Trophoblast cell (in vitro differentiated cells and primary cell): ENCODE measurements around the gene TXN2.
A peak's percentile ranks its signal among the peaks of the same experiment; 100 is the strongest.

Experiments
- DNase-seq, 2 donors: peaks; one replicate each; pipeline ENCODE4 v3.0.0-alpha.2; 2016
- H2AFZ ChIP-seq: 2 replicates; pipeline ENCODE4 v1.6.1; 2013; ENCODE audit warnings: low read length, moderate library complexity, mild to moderate bottlenecking; ENCODE audit not compliant: insufficient read depth, poor library complexity
- H2AK5ac ChIP-seq: 2 replicates; pipeline ENCODE4 v1.6.1; 2013; ENCODE audit warnings: mild to moderate bottlenecking, low read length
- H2BK120ac ChIP-seq: 2 replicates; pipeline ENCODE4 v1.6.1; 2013; ENCODE audit warnings: low read length, mild to moderate bottlenecking, moderate library complexity; ENCODE audit not compliant: insufficient read depth, poor library complexity
- H2BK12ac ChIP-seq: 2 replicates; pipeline ENCODE4 v1.6.1; 2013; ENCODE audit warnings: mild to moderate bottlenecking, low read length, moderate library complexity
- H2BK5ac ChIP-seq: 2 replicates; pipeline ENCODE4 v1.6.1; 2013; ENCODE audit warnings: low read length, low read depth, moderate library complexity, mild to moderate bottlenecking; ENCODE audit not compliant: poor library complexity
- H3K14ac ChIP-seq: 2 replicates; pipeline ENCODE4 v1.6.1; 2013; ENCODE audit warnings: mild to moderate bottlenecking, low read length
- H3K18ac ChIP-seq: 2 replicates; pipeline ENCODE4 v1.6.1; 2013; ENCODE audit warnings: mild to moderate bottlenecking, low read length
- H3K23ac ChIP-seq: 2 replicates; pipeline ENCODE4 v1.6.1; 2013; ENCODE audit warnings: low read length
- H3K27ac ChIP-seq: 2 replicates; pipeline ENCODE4 v1.5.1; 2013; ENCODE audit warnings: low read depth, mild to moderate bottlenecking, inconsistent platforms, low read length, moderate library complexity
- H3K27me3 ChIP-seq: 2 replicates; pipeline ENCODE4 v1.6.1; 2013; ENCODE audit warnings: inconsistent platforms, mild to moderate bottlenecking, low read length, moderate library complexity; ENCODE audit not compliant: insufficient read depth
- H3K36me3 ChIP-seq, 2 experiments: 1 replicate in 1 of 2; 2 replicates in 1 of 2; pipeline ENCODE4 v1.6.1; 2013; ENCODE audit warnings: low read length in 2 of 2, mild to moderate bottlenecking in 2 of 2, moderate library complexity in 1 of 2; ENCODE audit not compliant: insufficient read depth in 2 of 2, control insufficient read depth in 1 of 2
- H3K4ac ChIP-seq: 2 replicates; pipeline ENCODE4 v1.6.1; 2013; ENCODE audit warnings: low read depth, mild to moderate bottlenecking, low read length, moderate library complexity
- H3K4me1 ChIP-seq, 2 experiments: 1 replicate in 1 of 2; 2 replicates in 1 of 2; pipeline ENCODE4 v1.6.1; 2013; ENCODE audit warnings: low read length in 2 of 2, mild to moderate bottlenecking in 2 of 2, moderate library complexity in 1 of 2; ENCODE audit not compliant: insufficient read depth in 2 of 2, control insufficient read depth in 1 of 2
- H3K4me2 ChIP-seq: 2 replicates; pipeline ENCODE4 v1.6.1; 2013; ENCODE audit warnings: inconsistent platforms, mild to moderate bottlenecking, low read length, moderate library complexity
- H3K4me3 ChIP-seq: 2 replicates; pipeline ENCODE4 v1.5.1; 2013; ENCODE audit warnings: mild to moderate bottlenecking, low read depth, low read length, inconsistent platforms
- H3K79me1 ChIP-seq: one replicate; pipeline ENCODE4 v1.6.1; 2013; ENCODE audit warnings: low read length
- H3K79me2 ChIP-seq: 2 replicates; pipeline ENCODE4 v1.6.1; 2013; ENCODE audit warnings: low read length, mild to moderate bottlenecking; ENCODE audit not compliant: control insufficient read depth, insufficient read depth, poor library complexity
- H3K9ac ChIP-seq: 2 replicates; pipeline ENCODE4 v1.6.1; 2013; ENCODE audit warnings: mild to moderate bottlenecking, low read length
- H3K9me3 ChIP-seq: 2 replicates; pipeline ENCODE4 v1.6.1; 2013; ENCODE audit warnings: low read depth, mild to moderate bottlenecking, control low read depth, inconsistent platforms, low read length; ENCODE audit not compliant: insufficient read depth
- H4K12ac ChIP-seq: 2 replicates; pipeline ENCODE4 v1.6.1; 2013; ENCODE audit warnings: low read depth, mild to moderate bottlenecking, low read length, moderate library complexity
- H4K8ac ChIP-seq: 2 replicates; pipeline ENCODE4 v1.6.1; 2013; ENCODE audit warnings: low read depth, mild to moderate bottlenecking, low read length, moderate library complexity
- H4K91ac ChIP-seq: one replicate; pipeline ENCODE4 v1.6.1; 2013; ENCODE audit warnings: low read depth, mild to moderate bottlenecking, low read length, moderate library complexity
- WGBS: extraction: QIAGEN DNeasy Blood & Tissue Kit; methylation state at CpG from one replicate; pipeline ENCODE4 v1.1.7; 2013; ENCODE audit warnings: missing lambda C conversion rate; ENCODE audit not compliant: insufficient read length, insufficient coverage; ENCODE audit errors: extremely low coverage; 5-methylcytosine and 5-hydroxymethylcytosine counted together

TXN2 gene

DNA sequence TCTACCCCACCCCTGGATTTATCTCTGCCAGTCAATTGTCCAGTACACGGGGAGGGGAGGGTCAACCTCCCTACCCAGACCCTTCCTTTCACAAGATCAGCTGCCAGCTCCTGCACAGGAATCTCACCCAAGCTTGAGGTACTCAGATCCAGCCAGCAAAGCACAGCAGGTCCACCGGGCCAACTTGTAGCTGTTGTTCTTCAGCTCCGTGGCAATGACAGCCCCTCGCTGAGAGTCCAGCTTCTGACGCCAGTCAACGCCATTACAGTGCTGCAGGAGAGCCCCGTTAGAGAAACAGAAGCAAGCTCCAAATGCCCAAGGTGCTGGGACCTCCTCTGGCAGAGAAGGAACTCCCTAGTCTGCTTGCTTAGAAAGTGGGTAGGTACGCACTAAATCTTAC, 30.9 kb upstream of the TXN2 start:
- H3K36me3 ChIP-seq = peaks cover 48 to 60% of the 10 kb centered on the region in 2 experiments
- H3K79me1 ChIP-seq = no peaks in the 10 kb centered on the region
- H2AFZ ChIP-seq = no peak overlapping the region
- no peaks in the 10 kb centered on the region for H3K79me2 ChIP-seq
- H3K4me2 ChIP-seq = no peak overlapping the region
- no peak overlapping the region for H3K4ac ChIP-seq
- no peak overlapping the region for H2AK5ac ChIP-seq
- no peak overlapping the region for H4K12ac ChIP-seq
- H2BK12ac ChIP-seq = no peak overlapping the region
- no peak overlapping the region for H3K4me3 ChIP-seq
- H4K8ac ChIP-seq = no peak overlapping the region
- no peak overlapping the region for H3K9ac ChIP-seq
- no peak overlapping the region for H2BK5ac ChIP-seq
- no CpG with 5 or more reads among the region's 8 CpGs for WGBS
- H3K27me3 ChIP-seq = no peaks in the 10 kb centered on the region
- no peak overlapping the region for H3K14ac ChIP-seq
- DNase-seq = no peak
- no peak overlapping the region for H4K91ac ChIP-seq
- H3K9me3 ChIP-seq = no peaks in the 10 kb centered on the region
- H3K23ac ChIP-seq = no peak overlapping the region
- H3K27ac ChIP-seq = no peak overlapping the region
- no peak overlapping the region for H2BK120ac ChIP-seq
- H3K4me1 ChIP-seq = peaks cover 0 to under 1% of the 10 kb centered on the region in 2 experiments
- H3K18ac ChIP-seq = no peak overlapping the region

GRCh38 chr22:36510966-36511881, 29.8 kb upstream of the TXN2 start:
- Histone ChIP-seq H3K9me3 (no peaks in the 10 kb centered on the region), H3K4me1 (peaks cover 3 to 9% of the 10 kb centered on the region in 2 experiments), H3K79me2 (peaks cover 2% of the 10 kb centered on the region), H2AK5ac (no peak overlapping the region), H4K12ac (no peak overlapping the region), H2BK5ac (no peak overlapping the region), H3K4ac (no peak overlapping the region), H2BK120ac (no peak overlapping the region), H3K4me3 (no peak overlapping the region), H2AFZ (no peak overlapping the region), H3K9ac (no peak overlapping the region), H2BK12ac (no peak overlapping the region), H3K27me3 (no peaks in the 10 kb centered on the region), H3K14ac (no peak overlapping the region), H3K23ac (no peak overlapping the region), H4K8ac (no peak overlapping the region), H3K18ac (no peak overlapping the region), H3K27ac (no peak overlapping the region), H3K79me1 (peaks cover 5% of the 10 kb centered on the region), H3K36me3 (peaks cover 38 to 50% of the 10 kb centered on the region in 2 experiments), H4K91ac (no peak overlapping the region), H3K4me2 (no peak overlapping the region)
- DNase-seq = peak; percentile 76 to 84
- no CpG with 5 or more reads among the region's 17 CpGs for WGBS

DNA sequence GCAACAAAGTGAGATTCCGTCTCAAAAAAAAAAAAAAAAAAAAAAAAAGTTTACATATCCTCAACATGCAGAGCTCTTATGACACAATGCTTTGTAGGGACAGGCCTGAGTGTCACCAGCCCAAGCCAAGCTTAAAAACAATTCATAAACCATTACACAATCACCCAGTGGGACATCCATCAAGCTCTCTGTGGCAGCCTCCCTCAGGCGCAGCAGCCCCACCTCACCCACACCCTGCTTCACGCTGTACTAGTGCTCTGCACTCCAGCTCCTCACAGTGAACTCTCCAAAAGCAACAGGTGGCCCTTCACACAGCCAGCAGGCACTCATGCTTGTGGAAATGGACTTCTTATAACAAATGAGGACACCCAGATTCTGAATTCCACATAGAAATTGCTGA, 28.9 kb upstream of the TXN2 start:
- Histone ChIP-seq H4K91ac (no peak overlapping the region), H2BK120ac (no peak overlapping the region), H3K4me1 (peaks cover 8 to 9% of the 10 kb centered on the region in 2 experiments), H3K23ac (no peak overlapping the region), H2BK12ac (no peak overlapping the region), H3K36me3 (peaks cover 35 to 43% of the 10 kb centered on the region in 2 experiments), H3K79me1 (peaks cover 5% of the 10 kb centered on the region), H2AFZ (no peak overlapping the region), H3K4ac (no peak overlapping the region), H2AK5ac (no peak overlapping the region), H3K18ac (no peak overlapping the region), H4K8ac (no peak overlapping the region), H3K9me3 (no peaks in the 10 kb centered on the region), H3K14ac (no peak overlapping the region), H3K9ac (no peak overlapping the region), H3K27ac (no peak overlapping the region), H4K12ac (no peak overlapping the region), H3K27me3 (no peaks in the 10 kb centered on the region), H3K4me2 (no peak overlapping the region), H3K79me2 (peaks cover 2% of the 10 kb centered on the region), H3K4me3 (no peak overlapping the region), H2BK5ac (no peak overlapping the region)
- no CpG with 5 or more reads among the region's 3 CpGs for WGBS
- no peak for DNase-seq

DNA sequence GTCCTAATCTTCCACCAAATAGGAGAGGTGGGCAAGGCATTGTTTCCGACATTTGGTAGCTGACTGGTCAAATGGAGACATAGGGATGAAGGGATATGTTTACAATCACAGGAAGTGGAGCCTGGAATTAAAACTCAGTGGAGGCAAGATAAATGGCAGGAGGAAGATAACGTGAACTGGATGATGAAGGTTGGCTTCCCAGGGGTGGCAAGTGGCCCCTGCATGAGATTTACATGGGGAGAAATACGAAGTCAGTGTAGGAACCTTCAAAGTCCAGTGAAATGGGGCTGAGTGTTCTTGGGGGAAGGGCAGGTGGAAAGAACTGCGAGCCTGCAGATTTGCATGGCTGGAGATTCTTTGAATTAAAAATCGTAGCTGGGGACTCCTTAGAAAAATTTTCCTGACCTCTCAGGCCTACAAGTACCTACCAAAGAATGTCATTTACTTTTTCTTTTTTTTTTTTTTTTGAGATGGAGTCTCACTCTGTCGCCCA, 26.1 kb upstream of the TXN2 start:
- Histone ChIP-seq H3K4me2 (peak overlapping the region; percentile 83), H2BK5ac (no peak overlapping the region), H2AK5ac (no peak overlapping the region), H4K8ac (peak overlapping the region; percentile 85), H3K9me3 (peaks cover 2% of the 10 kb centered on the region), H4K91ac (no peak overlapping the region), H3K14ac (no peak overlapping the region), H3K27ac (no peak overlapping the region), H3K9ac (no peak overlapping the region), H2BK120ac (no peak overlapping the region), H4K12ac (no peak overlapping the region), H3K36me3 (peaks cover 15 to 20% of the 10 kb centered on the region in 2 experiments), H3K23ac (no peak overlapping the region), H3K4me3 (peak overlapping the region; percentile 70), H3K18ac (no peak overlapping the region), H3K4ac (no peak overlapping the region), H2AFZ (no peak overlapping the region), H3K27me3 (no peaks in the 10 kb centered on the region), H3K79me2 (peaks cover 2% of the 10 kb centered on the region), H2BK12ac (no peak overlapping the region), H3K79me1 (peaks cover 5% of the 10 kb centered on the region), H3K4me1 (peaks cover 8 to 9% of the 10 kb centered on the region in 2 experiments)
- DNase-seq = no peak
- WGBS = no CpG with 5 or more reads among the region's 6 CpGs
